ENCODE measurements around the gene HPS4. TPM values are rescaled to one million over a fixed set of nuclear protein-coding genes. Genes with fewer than 3 reads are reported as not detected.
A peak's percentile ranks its signal among the peaks of the same experiment; 100 is the strongest.
"Not testable (repeated sequence)": the region's sequence is repeated elsewhere in the genome, so short reads cannot be mapped to it uniquely, and the experiment has no call there.

Gene HPS4
- total RNA-seq, 1 donor from 2014 or later = 29.5 TPM

DNA sequence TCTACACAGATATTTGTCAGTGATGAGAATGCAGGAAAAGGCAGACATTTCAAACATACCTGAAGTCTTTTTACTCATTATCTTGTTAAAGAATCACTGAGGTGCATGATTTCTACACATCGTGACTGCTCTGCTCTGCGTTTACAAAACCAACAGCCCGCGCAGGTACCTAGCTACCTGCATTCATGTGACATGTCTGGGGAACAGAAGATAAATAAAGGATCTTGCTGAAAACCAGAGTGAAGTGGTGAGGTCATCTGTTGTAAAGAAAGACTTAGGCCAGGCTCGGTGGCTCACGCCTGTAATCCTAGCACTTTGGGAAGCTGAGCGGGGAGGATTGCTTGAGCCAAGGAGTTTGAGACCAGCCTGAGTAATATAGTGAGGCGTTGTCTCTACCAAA lies 38.8 kb downstream of the HPS4 start:
- Histone ChIP-seq H3K4me3 (ENCODE audit: low read depth, low read length) (no peak overlapping the region), H3K27me3 (ENCODE audit: control insufficient read depth, insufficient read depth, low read length) (no peaks in the 10 kb centered on the region), H3K36me3 (ENCODE audit: control insufficient read depth, insufficient read depth, low read length) (no peaks in the 10 kb centered on the region)
- DNase-seq (ENCODE audit: low read depth) = peak; percentile 10
- no peak for TF ChIP-seq CTCF (IDR thresholded peaks at IDR 0.05; ENCODE audit: insufficient read depth, low read length, severe bottlenecking)
- no peak for FAIRE-seq

GRCh38 chr22:26443901-26444690 lies 39.5 kb downstream of the HPS4 start:
- Histone ChIP-seq H3K36me3 (ENCODE audit: control insufficient read depth, insufficient read depth, low read length) (no peaks in the 10 kb centered on the region), H3K4me3 (ENCODE audit: low read depth, low read length) (no peak overlapping the region), H3K27me3 (ENCODE audit: control insufficient read depth, insufficient read depth, low read length) (no peaks in the 10 kb centered on the region)
- DNase-seq (ENCODE audit: low read depth) (no peak), FAIRE-seq (peak; percentile 18)
- no peak for TF ChIP-seq CTCF (IDR thresholded peaks at IDR 0.05; ENCODE audit: insufficient read depth, low read length, severe bottlenecking)

- peak; percentile 30 for DNase-seq (ENCODE audit: low read depth)
- Histone ChIP-seq H3K27me3 (ENCODE audit: control insufficient read depth, insufficient read depth, low read length) (no peaks in the 10 kb centered on the region), H3K36me3 (ENCODE audit: control insufficient read depth, insufficient read depth, low read length) (no peaks in the 10 kb centered on the region), H3K4me3 (ENCODE audit: low read depth, low read length) (no peak overlapping the region)
- no peak for FAIRE-seq
- no peak for TF ChIP-seq CTCF (IDR thresholded peaks at IDR 0.05; ENCODE audit: insufficient read depth, low read length, severe bottlenecking)
These were observed 41.4 kb downstream of the HPS4 start for GRCh38 chr22:26442086-26442756.

DNA sequence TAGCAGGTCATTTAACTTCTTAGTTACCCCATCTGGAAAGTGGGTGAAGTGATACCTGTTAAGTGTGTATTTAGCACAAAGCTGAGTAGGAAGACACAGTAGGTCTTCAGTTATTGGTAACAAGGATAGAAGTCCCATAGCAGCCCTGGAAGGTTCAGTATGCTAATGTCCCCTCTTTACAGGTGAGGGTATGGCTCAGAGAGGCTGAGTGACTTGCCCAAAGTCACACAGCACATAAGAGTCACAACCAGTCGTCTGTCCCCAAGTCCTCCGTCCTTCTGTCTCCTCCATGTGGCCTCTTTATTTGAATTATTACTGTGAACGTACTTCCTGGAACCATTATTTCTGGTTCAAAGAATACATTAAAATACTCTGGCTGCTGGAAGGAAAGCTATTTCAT lies 44.0 kb downstream of the HPS4 start:
- FAIRE-seq (no peak), DNase-seq (ENCODE audit: low read depth) (no peak)
- H3K36me3 ChIP-seq (ENCODE audit: control insufficient read depth, insufficient read depth, low read length) = no peaks in the 10 kb centered on the region
- no peak for TF ChIP-seq CTCF (IDR thresholded peaks at IDR 0.05; ENCODE audit: insufficient read depth, low read length, severe bottlenecking)
- H3K4me3 ChIP-seq (ENCODE audit: low read depth, low read length) = no peak overlapping the region
- no peaks in the 10 kb centered on the region for H3K27me3 ChIP-seq (ENCODE audit: control insufficient read depth, insufficient read depth, low read length)

DNA sequence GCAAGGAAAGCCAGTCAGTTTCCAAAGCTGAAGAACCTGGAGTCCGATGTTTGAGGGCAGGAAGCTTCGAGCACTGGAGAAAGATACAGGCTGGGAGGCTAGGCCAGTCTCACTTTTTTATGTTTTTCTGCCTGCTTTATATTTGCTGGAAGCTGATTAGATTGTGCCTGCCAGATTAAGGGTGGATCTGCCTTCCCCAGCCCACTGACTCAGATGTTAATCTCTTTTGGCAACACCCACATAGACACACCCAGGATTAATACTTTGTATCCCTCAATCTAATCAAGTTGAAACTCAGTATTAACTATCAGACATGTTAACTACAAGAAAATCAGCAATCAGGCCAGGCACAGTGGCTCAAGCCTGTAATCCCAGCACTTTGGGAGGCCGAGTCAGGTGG lies 44.8 kb downstream of the HPS4 start:
- H3K27me3 ChIP-seq (ENCODE audit: control insufficient read depth, insufficient read depth, low read length); H3K4me3 ChIP-seq (ENCODE audit: low read depth, low read length); H3K36me3 ChIP-seq (ENCODE audit: control insufficient read depth, insufficient read depth, low read length); FAIRE-seq; DNase-seq (ENCODE audit: low read depth): not testable (repeated sequence)

- FAIRE-seq = no peak
- no peak for DNase-seq (ENCODE audit: low read depth)
- Histone ChIP-seq H3K36me3 (ENCODE audit: control insufficient read depth, insufficient read depth, low read length) (no peaks in the 10 kb centered on the region), H3K4me3 (ENCODE audit: low read depth, low read length) (no peak overlapping the region), H3K27me3 (ENCODE audit: control insufficient read depth, insufficient read depth, low read length) (no peaks in the 10 kb centered on the region)
- TF ChIP-seq CTCF (IDR thresholded peaks at IDR 0.05; ENCODE audit: insufficient read depth, low read length, severe bottlenecking) = no peak
These were observed 45.7 kb downstream of the HPS4 start for GRCh38 chr22:26437694-26438392.

Measured in bronchial epithelial cell (primary cell).